ENCODE results near the gene APBB3.

The APBB3 gene

GRCh38 chr5:140556438-140556837, 8.0 kb downstream of the APBB3 start:
- no peak for FAIRE-seq

GRCh38 chr5:140555747-140556312, 8.6 kb downstream of the APBB3 start:
- FAIRE-seq: no peak
- DNase-seq (ENCODE audit: insufficient read length, low spot score): no peak

More at GRCh38 chr5:140556438-140556837, 8.0 kb downstream of the APBB3 start:
- no peak for DNase-seq (ENCODE audit: insufficient read length, low spot score)

DNA sequence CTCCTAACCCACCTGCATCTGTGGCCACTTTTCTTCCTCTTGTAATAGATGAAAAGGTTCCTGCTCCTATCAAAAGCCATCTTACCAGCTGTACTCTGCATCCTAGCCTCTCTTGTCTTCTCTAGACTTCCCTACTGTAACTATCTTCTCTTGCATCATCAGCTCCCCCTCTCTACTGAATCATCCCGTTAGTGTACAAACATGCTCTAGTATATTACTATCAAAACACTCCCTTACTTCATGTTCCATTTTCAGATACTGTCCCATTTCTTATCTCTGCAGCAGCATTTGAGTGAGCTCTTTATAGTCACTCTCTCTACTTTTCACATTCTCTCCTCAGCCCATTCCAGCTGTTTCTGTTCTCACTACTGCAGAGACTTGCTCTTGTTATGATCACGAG, 9.9 kb downstream of the APBB3 start:
- no peak for FAIRE-seq
- DNase-seq (ENCODE audit: insufficient read length, low spot score): no peak

DNA sequence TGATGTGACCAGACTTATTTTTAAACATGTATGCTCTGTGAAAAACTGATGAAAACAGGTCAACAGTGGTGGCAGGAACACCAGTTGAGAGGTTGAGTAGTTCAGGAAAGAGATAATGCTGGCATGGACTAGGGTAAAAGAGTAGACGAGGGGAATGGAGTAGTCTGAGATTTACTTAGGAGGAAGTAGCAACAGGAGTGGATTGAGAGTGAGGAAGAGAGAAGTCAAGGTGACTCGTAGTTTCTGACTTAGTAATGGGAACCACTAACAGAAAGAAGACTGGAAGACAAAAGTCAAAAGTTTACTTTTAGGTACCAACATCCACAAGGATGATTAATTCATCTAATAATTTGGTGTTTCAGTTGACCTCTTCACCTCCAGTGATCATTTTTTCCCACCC, 10.7 kb downstream of the APBB3 start:
- FAIRE-seq (no peak), DNase-seq (ENCODE audit: insufficient read length, low spot score) (no peak)

DNA sequence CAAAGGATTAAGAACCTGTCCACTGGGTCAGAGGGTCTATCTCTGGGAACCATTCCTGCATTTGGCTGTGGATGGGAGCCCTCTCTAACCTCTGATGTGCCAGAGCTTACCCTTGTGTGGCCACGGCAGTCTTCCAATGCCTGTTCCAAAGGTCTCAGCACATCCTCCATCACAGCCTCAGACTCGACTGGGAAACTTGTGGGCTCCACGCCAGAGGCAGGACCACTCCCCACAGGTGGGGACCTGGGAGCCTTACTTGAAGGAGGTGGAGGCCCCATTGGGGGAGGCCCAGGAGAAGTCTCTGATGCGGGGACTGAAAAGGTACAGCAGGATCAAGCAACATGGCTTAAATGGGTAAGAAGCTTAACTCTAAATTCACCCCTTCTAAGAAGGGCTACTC, 12.5 kb downstream of the APBB3 start:
- no peak for FAIRE-seq
- DNase-seq (ENCODE audit: insufficient read length, low spot score): no peak

- DNase-seq (ENCODE audit: insufficient read length, low spot score) (no peak), FAIRE-seq (no peak)
These were observed 14.0 kb downstream of the APBB3 start for GRCh38 chr5:140550147-140551079.

DNA sequence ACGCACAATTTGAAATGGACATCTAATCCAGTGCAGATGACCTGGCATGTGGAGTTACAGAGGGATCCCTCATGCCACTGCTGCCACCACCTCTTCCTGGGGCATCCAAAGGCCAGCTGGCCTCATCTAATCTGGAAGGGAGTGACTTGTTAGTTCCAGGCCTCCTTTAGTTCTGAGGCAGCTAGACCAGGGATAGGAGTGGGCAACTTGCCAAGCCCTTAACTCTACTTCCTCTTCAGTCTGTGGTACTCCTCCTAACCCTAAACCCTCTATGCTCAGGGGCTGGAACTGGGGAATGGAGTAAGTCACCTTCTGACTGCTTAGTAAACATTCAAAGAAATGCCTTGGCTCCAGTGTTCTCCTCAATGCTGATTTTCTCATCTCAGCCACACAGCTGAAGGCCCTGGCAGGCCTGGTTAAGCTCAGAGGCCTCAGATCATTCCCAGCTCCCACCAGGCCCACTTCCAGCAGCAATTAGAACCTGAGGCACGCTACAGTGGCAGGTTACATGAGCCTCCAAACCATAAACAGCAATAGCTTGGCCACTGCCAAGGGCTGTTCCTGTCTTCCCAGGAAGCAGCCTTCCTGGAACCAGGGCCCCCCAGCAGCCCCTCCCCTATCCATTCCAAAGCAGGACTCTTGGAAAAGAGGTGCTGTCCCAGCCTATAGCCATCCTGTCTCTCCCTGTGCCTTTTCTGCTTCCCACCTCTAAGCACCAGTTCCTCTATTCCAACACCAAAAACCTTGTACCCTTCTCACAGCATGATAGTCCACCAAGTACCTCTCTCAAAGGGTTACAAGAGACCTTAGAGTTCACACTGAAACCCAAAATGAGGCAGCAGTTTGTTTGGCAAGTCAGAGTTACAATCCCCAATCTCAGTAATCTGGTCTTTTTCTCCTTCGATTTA, 14.9 kb downstream of the APBB3 start:
- FAIRE-seq (no peak), DNase-seq (ENCODE audit: insufficient read length, low spot score) (no peak)

DNA sequence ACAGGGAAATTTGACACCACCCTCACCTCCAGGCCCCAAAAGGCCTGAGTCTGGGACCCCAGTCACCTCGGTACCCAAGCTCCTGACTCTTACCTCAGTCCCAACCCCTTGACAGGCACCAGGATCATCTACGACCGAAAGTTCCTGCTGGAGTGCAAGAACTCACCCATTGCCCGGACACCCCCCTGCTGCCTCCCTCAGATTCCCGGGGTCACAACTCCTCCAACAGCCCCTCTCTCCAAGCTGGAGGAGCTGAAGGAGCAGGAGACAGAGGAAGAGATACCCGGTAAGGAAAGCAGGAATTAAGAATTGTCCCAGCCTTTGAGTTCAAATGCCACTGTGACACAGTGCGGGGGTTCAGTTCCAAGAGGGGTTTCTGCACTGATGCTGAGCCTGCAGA, 15.6 kb downstream of the APBB3 start:
- FAIRE-seq: no peak

DNA sequence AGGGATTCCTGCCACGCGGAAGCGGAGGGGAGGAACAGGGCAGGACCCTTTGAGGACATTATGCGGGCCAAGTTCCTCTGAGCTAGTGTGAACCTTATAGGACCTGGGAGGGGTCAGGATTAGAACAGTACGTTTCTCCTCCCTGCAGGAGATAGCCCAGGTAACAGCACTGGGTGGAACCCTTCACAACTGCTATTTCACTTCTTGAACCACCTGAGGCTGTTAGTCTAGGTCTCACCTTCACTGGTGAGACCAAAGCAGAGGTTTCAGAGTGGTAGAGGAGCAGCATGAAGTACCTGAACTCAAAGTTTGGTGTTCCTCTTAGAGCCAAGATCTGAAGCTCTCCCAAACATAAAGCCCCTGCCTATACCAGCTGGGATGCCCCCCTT, 16.1 kb downstream of the APBB3 start:
- no peak for DNase-seq (ENCODE audit: insufficient read length, low spot score)
- no peak for FAIRE-seq

More for the DNA sequence above, 15.6 kb downstream of the APBB3 start:
- DNase-seq (ENCODE audit: insufficient read length, low spot score): no peak

- DNase-seq (ENCODE audit: insufficient read length, low spot score) (no peak), FAIRE-seq (no peak)
These were observed 16.7 kb downstream of the APBB3 start, which contains the start of gene EIF4EBP3 for GRCh38 chr5:140547508-140548299. Gene EIF4EBP3, plus strand, starts transcription at chr5:140547662. Its CDS starts 76 bp downstream, at chr5:140547738.

GRCh38 chr5:140546851-140547507, 17.4 kb downstream of the APBB3 start:
- DNase-seq (ENCODE audit: insufficient read length, low spot score) (no peak), FAIRE-seq (no peak)

- FAIRE-seq: no peak
- DNase-seq (ENCODE audit: insufficient read length, low spot score): no peak
These were observed 18.8 kb downstream of the APBB3 start for GRCh38 chr5:140545606-140546005.

DNA sequence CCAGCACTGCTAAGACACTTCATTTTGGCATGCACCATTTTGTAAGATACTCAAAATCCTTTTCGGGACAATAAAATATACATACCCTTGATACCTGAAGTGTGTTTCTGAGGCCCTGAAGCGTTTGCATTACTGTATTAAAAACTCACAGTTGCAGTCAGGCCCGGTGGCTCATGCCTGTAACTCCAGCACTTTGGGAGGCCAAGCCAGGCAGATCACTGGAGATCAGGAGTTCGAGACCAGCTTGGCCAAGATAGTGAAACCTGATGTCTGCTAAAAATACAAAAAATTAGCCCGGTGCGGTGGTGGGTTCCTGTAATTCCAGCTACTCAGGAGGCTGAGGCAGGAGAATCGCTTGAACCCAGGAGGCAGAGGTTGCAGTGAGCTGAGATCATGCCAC, 19.4 kb downstream of the APBB3 start:
- FAIRE-seq: no peak
- DNase-seq (ENCODE audit: insufficient read length, low spot score): no peak

DNA sequence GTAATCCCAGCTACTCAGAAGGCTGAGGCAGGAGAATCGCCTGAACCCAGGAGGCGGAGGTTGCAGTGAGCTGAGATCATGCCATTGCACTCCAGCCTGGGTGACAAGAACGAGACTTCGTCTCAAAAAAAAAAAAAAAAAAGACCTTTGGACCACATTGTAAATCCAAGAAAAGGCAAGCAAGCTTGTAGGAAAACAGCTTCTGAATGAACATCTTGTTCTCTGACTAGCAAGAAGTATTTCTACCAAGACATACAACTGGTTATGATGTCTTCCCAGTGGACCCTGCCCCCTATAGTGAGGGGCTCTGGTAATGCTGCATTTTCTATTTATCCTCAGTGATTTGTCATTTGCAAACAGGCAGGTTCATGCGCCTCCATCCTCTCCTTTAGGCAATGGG, 21.4 kb downstream of the APBB3 start:
- DNase-seq (ENCODE audit: insufficient read length, low spot score) (no peak), FAIRE-seq (no peak)

GRCh38 chr5:140540227-140540626, 24.2 kb downstream of the APBB3 start:
- FAIRE-seq (no peak), DNase-seq (ENCODE audit: insufficient read length, low spot score) (no peak)

- FAIRE-seq (no peak), DNase-seq (ENCODE audit: insufficient read length, low spot score) (no peak)
These were observed 40.4 kb downstream of the APBB3 start for GRCh38 chr5:140524003-140524402.

- no peak for FAIRE-seq
These were observed 51.3 kb downstream of the APBB3 start for GRCh38 chr5:140513124-140513523.

GRCh38 chr5:140509898-140510297, 54.5 kb downstream of the APBB3 start:
- FAIRE-seq: no peak
- DNase-seq (ENCODE audit: insufficient read length, low spot score): no peak

More at GRCh38 chr5:140513124-140513523, 51.3 kb downstream of the APBB3 start:
- DNase-seq (ENCODE audit: insufficient read length, low spot score): no peak
